Cardiac muscle cell (in vitro differentiated cells and primary cell): Measurements from ENCODE around the gene PPRC1. TPM values are rescaled to one million over a fixed set of nuclear protein-coding genes. Genes with fewer than 3 reads are reported as not detected.

ENCODE experiments used
- DNase-seq, 2 donors: peaks; one replicate each; pipeline versions ENCODE4 v3.0.0 to v3.0.0-alpha.2; 2010 to 2017; ENCODE audit warnings: low read depth in 1 of 2, low spot score in 1 of 2
- H3K27ac ChIP-seq: fragments of 200-600 bp; sonication (generic); 2 replicates; pipeline ENCODE4 v1.5.1; 2016
- H3K27me3 ChIP-seq: fragments of 200-600 bp; sonication (generic); 2 replicates; pipeline ENCODE4 v1.6.0; 2016; ENCODE audit warnings: control low read depth
- H3K36me3 ChIP-seq: fragments of 200-600 bp; sonication (generic); 2 replicates; pipeline ENCODE4 v1.5.1; 2016; ENCODE audit warnings: control low read depth
- H3K4me1 ChIP-seq: fragments of 200-600 bp; sonication (generic); 2 replicates; pipeline ENCODE4 v1.8.1; 2017; ENCODE audit warnings: low read depth, mild to moderate bottlenecking, mixed run types
- H3K4me3 ChIP-seq: fragments of 200-600 bp; sonication (generic); 2 replicates; pipeline ENCODE4 v1.5.1; 2016; ENCODE audit warnings: mild to moderate bottlenecking
- H3K9me3 ChIP-seq: fragments of 200-600 bp; sonication (generic); 2 replicates; pipeline ENCODE4 v1.5.1; 2017; ENCODE audit warnings: low read depth, mild to moderate bottlenecking, control low read depth
- CTCF ChIP-seq: IDR thresholded peaks from 2 replicates; pipeline ENCODE4 v1.5.1; 2012; ENCODE audit warnings: low read depth, mild to moderate bottlenecking, low read length
- polyA plus RNA-seq: library from polyadenylated mRNA; unstranded; fragments of >200 nt; fragmentation: Nextera tagmentation; extraction: Ambion mirVana; gene quantifications from 2 replicates; pipeline ENCODE4 v1.2.1, GENCODE V29; 2016
- total RNA-seq: library from RNA; depleted of rRNA; stranded (reverse); fragments of >200 nt; gene quantifications from 2 replicates; pipeline ENCODE4 v1.2.3, GENCODE V29; 2016

Gene PPRC1
- total and polyA plus RNA-seq, 2 experiments from 2014 or later = 22.6 to 22.9 TPM

GRCh38 chr10:102139281-102140110 is 6.7 kb downstream of the PPRC1 start:
- no peak overlapping the region for H3K4me3 ChIP-seq
- H3K27me3 ChIP-seq = no peaks in the 10 kb centered on the region
- H3K36me3 ChIP-seq = peaks cover 48% of the 10 kb centered on the region
- H3K4me1 ChIP-seq = peaks cover 27% of the 10 kb centered on the region
- TF ChIP-seq CTCF = no peak
- H3K27ac ChIP-seq = no peak overlapping the region
- no peak for DNase-seq
- no peaks in the 10 kb centered on the region for H3K9me3 ChIP-seq

- peaks cover 54% of the 10 kb centered on the region for H3K36me3 ChIP-seq
- DNase-seq = no peak
Measured at GRCh38 chr10:102140218-102140617, 7.4 kb downstream of the PPRC1 start.

GRCh38 chr10:102140913-102141540 is 8.2 kb downstream of the PPRC1 start:
- H3K4me1 ChIP-seq = peaks cover 17% of the 10 kb centered on the region
- H3K27ac ChIP-seq = no peak overlapping the region
- no peaks in the 10 kb centered on the region for H3K9me3 ChIP-seq
- H3K27me3 ChIP-seq = no peaks in the 10 kb centered on the region
- TF ChIP-seq CTCF = no peak
- H3K4me3 ChIP-seq = no peak overlapping the region
- DNase-seq = no peak
- H3K36me3 ChIP-seq = peaks cover 54% of the 10 kb centered on the region

More at GRCh38 chr10:102140218-102140617, 7.4 kb downstream of the PPRC1 start:
- TF ChIP-seq CTCF = no peak
- H3K4me1 ChIP-seq = peaks cover 22% of the 10 kb centered on the region
- H3K9me3 ChIP-seq = no peaks in the 10 kb centered on the region
- no peak overlapping the region for H3K4me3 ChIP-seq
- no peaks in the 10 kb centered on the region for H3K27me3 ChIP-seq
- no peak overlapping the region for H3K27ac ChIP-seq

- no peaks in the 10 kb centered on the region for H3K27me3 ChIP-seq
- no peak for TF ChIP-seq CTCF
- peaks cover 11% of the 10 kb centered on the region for H3K4me1 ChIP-seq
- no peak overlapping the region for H3K4me3 ChIP-seq
- peaks cover 54% of the 10 kb centered on the region for H3K36me3 ChIP-seq
- H3K27ac ChIP-seq = no peak overlapping the region
- DNase-seq = no peak
- H3K9me3 ChIP-seq = no peaks in the 10 kb centered on the region
Measured at GRCh38 chr10:102141583-102142107, 8.8 kb downstream of the PPRC1 start.

- Histone ChIP-seq H3K36me3 (peaks cover 40% of the 10 kb centered on the region), H3K4me1 (no peaks in the 10 kb centered on the region), H3K27me3 (no peaks in the 10 kb centered on the region), H3K9me3 (no peaks in the 10 kb centered on the region), H3K4me3 (no peak overlapping the region), H3K27ac (no peak overlapping the region)
- DNase-seq = no peak
- no peak for TF ChIP-seq CTCF
Measured at GRCh38 chr10:102146971-102147428, 14.2 kb downstream of the PPRC1 start.
